Anterior cingulate cortex (tissue), 58 donors: ENCODE results near the gene NGF.

ENCODE experiments used
- DNase-seq, 58 donors: peaks; one replicate each; lab custom pipeline; 2025; lab: John Stamatoyannopoulos, UW

NGF gene

GRCh38 chr1:115337276-115337632 lies 795 bp downstream of the NGF start:
- no peak for DNase-seq

DNA sequence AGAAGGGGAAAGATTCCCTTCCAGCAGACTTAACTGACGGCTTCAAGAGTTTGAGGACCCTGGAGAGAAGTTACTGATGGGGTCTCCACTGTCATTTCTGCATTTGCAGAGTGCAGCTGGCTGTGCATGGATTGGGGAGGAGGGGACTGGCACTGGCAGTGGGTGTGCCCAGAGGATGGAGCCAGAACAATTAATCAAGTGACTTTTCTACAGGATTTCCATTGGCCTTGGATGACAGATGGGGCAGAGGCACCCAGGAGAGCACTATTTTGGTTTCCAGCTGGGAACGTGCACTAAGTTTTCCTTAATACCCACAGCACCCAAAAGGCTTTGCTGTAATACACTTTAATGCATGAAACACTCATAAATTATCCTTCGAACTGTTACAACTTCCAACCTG lies 1.3 kb downstream of the NGF start:
- no peak for DNase-seq

DNA sequence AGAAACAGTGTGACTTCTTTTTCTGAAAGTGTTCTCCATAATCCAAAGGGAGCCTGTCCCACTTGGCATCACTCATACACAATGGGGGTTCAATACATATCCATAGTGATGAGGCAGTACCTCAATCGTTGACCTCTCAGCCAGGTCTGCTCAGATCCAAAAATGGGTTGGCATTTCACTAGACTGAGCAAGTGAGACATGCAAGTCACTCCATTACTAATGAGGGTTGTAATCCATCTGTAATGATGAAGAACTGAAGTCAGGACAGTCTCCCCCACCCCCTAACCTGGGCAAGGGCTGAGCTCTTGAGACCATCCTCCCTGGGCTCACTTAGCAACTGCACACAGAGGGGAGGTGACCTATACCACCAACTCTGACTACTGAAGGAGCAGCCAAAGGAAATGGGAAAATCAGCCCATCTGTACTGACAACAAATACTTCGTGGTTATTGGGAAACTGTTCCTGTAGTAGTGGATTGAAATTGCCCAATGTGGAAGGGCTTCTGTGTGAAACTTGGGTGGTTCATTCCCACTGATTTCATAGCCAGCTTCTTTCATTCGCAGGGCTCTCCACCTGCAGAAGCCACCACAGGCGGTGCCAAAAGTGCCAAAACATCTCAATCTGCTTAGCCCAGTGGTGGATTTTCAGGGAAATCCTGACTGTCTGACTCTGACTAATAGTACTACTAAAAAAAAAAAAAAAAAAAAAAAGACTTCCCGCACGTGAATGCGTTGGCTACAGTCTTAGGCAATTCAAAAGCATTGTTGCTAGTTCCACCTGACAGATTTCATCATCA lies 5.0 kb downstream of the NGF start:
- DNase-seq, result no peak

DNA sequence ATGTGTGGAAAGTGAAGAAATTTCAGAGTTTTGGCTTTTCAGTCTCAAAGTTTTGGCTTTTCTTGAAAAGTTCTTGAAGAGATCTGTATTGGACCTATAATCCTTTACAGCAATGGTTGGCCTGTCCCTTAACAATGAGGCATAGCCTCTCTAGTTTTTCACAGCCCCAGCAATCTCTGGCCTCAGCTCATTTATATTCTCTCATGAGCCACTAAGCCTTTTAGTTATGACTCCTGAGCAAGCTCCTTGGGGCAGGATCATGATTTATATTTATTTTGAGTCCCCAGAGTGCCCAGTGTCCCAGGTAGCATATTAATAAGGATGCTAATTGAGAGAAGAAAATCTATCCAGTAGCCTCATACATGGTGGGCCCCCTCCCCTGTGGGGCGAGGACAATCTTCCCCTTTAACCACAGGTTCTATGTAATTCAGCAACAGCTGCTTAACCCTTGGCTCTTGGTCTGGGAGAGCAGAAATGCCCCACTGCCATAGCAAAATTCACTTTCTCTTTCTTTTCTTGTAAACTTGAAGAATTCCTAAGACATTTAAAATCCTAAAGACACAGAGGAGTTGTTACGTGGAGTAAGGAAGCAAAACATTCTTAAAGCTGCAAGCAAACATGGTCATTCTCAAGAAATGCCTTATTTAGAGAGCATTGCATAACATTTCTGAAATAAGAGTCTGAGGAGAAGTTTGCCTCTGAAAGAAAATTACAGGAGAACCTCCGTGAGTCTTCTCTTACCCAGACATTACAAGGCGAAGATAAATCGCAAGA lies 6.3 kb downstream of the NGF start:
- no peak for DNase-seq

GRCh38 chr1:115330480-115331013 lies 7.5 kb downstream of the NGF start:
- DNase-seq, result no peak

GRCh38 chr1:115329965-115330364 lies 8.1 kb downstream of the NGF start:
- DNase-seq, result no peak

GRCh38 chr1:115327270-115327669 lies 10.8 kb downstream of the NGF start:
- no peak for DNase-seq

- DNase-seq, result no peak
Measured at GRCh38 chr1:115326419-115326818, 11.6 kb downstream of the NGF start.

DNA sequence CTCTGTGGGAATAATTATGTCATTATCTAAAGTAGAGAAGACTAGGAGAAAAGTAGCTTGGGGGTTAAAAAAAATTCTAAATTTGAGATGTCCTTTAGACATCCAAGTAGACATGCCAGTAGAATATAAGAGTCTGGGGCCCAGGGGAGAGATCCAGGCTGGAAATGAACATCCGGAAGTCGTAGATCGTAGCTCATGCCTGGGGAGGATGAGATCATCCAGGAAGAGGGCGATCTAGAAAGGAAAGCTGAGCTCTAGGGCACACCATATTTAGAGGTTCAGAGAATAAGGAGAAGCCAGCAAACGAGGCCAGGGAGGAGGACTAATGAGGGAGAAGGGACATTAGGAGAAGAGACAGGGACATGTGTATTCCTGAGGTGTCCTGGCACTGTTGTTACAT lies 12.2 kb downstream of the NGF start:
- no peak for DNase-seq

DNA sequence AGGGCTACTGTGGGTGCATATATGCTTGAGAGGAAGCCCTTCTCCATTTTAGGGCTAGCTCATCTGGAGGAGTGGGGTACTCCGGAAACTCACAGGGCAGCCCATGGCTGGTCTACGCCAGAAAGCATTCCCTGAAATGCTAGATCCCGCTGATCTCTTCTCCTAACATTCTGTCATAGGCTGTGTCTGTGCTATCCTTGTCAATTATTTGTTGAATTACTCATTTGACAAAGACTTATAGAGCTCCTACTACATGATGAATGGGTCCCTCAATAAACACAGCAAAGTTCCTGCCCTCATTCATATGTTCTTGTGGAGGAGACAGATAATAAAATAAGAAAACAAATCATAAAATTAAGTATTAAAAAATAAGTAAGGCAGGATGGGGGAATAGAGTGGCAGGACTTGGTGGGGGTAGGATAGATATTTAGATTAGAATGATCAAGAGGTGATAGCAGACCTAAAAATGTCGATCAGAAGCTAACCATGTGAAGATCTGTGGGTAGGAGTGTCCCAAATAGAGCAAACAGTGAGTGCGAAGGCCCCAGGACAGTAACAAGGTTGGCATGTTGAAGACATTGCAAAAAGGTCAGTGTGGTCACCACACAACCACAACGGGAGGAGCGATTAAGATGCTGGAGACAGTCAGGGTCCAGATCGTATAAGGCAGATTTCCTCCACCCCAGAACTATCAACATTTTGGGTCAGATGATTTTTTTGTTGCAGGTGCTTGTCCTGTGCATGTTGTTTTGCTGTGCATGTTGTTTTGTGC lies 13.2 kb downstream of the NGF start:
- DNase-seq, result no peak

DNA sequence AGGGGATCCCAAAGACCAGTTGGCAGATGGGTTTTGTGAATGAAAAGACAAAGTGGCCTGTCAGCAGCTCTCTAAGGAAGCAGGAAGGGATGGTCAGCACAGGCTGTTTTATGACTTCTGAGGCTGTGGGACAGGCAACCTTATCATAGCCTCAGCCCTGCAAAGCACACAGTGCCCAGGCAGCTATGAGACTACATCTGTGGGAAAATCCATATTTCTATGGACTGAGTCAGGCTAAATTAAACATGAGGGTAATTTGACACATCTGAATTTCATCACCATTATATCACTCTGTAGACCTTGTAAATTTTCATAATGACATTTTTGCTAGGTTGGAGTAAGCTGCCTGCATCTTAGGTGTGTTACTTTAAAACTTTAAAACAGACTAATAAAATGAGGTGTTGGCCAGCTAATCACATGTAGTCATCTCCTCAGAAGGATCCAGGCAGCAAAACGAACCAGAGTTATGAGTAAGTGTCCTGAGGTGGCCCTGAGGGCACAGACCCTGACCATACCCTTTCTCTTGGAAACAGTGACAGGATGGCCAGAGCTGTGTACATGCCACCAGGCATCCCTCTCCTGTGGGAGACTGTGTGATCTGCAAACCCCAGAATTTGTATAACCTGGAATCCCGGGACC lies 14.6 kb downstream of the NGF start:
- no peak for DNase-seq

DNA sequence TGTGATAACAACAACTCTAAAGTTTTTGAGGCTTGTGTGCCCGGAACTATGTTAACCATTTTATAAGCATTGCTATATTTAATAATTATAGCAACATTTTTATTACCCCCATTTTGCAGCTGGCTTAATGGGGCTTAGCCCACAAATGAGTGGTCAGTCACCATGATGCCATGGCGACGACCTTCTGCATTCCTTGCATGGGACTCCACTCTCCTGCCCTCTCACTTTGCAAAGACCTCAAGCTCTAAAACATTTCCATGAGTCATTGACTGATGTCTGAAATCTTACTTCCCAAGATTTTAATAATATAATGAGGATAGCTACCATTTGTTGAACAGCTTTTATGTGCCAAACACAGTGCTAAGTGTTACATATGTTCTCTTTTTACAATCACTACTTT lies 15.4 kb downstream of the NGF start:
- DNase-seq, result no peak

GRCh38 chr1:115320377-115320776 lies 17.7 kb downstream of the NGF start:
- DNase-seq, result no peak

DNA sequence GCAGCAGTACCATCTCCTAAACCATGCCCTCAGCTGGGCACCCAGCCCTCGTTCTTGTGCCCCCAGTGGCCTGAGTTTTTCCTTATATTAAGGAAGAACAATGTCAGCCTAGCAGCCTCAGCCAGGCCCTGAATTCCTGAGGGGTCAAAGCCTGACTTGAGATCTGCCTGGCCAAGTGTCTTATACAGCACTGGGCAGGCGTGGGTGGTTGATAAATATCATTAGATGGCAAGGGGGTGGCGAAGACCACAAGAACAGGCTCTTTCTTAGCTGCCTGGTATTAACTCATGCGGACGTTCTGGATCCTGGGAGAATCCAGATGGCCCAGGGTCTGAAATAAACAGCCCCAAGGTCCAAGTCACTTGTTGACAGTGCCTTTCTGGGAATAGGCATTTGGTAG lies 18.3 kb downstream of the NGF start:
- DNase-seq, result no peak

- no peak for DNase-seq
Measured at GRCh38 chr1:115317101-115318012, 20.7 kb downstream of the NGF start.

DNA sequence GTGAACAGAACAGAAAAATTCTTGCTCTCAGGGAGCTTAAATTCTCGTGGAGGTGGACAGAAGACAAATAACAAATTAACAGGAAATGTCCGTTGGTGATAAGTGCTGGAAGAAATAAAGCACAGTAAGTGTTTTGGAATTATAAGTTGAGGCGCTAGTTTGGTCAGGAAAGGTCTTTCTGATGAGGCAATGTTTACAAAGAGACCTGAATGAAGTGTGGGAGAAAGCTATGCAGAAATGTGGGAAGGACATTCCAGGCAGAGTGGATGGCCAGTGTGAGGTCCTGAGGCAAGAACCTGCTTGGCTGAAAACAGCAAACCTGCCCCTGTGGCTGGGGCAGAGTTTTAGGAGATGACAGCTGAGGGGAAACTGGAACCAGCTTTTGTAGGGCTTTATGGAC lies 23.3 kb downstream of the NGF start:
- DNase-seq, result no peak

DNA sequence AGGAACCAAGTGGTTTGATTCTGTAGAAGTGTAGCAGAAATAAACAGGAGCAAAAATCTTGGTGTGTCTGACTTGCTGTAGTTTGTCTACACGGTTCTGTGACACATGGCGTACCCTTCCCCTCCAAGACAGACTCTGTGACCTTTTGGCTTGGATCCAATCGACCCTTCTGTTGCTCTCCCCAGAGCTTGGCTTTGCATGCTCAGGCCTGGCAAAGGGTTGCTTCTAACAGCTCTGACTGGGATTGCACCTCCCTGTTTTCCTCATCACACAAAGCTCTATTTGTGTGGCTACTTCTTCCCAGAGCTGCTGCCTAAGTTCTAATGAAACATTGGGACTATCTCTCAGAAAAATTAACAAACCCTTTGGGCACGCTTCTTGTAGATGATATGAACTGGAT lies 24.0 kb downstream of the NGF start:
- peak in 3 of 58 donors; percentile 7 to 12 (median 9) for DNase-seq

- peak in 1 of 58 donors; percentile 4 for DNase-seq
Measured at GRCh38 chr1:115313182-115313581, 24.9 kb downstream of the NGF start.

DNA sequence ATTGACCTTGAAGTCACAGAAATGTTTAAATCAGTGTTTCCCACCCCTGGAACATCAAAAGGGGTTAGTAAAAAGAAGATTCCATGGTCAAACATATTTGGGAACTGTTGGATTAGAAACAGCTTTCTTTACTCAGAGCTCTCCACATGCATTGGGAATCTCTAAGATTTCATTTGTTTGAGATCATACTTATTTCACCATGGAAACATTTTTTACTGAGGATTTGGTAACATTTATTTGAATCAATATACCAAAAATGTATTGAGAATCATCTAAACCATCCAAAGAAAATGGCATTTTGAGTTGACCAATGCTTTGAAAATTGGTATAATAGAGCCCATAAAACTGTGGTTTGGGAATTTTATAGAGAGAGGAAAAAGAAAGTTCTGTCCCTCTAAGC lies 25.3 kb downstream of the NGF start:
- DNase-seq, result no peak
